Activated naive CD8-positive, alpha-beta T cell treated with anti-CD3 and anti-CD28 coated beads, Interleukin-2, amount 10 ng/mL, durations not matched to agents 7 days and 5 days (primary cell): ENCODE data around the gene APOL2. TPM values are rescaled to one million over a fixed set of nuclear protein-coding genes. Genes with fewer than 3 reads are reported as not detected.
"Not testable (repeated sequence)": the region's sequence is repeated elsewhere in the genome, so short reads cannot be mapped to it uniquely, and the experiment has no call there.

Experiments used
- ATAC-seq: fragments of 150-1000 bp; cut with Tn5 transposase; one replicate; pipeline ENCODE4 v1.10.0; 2021; ENCODE audit warnings: low read depth, moderate library complexity
- POLR2A ChIA-PET: fragments of 350-600 bp; sonication (Branson Sonifier 250); formaldehyde crosslinking; loops from one replicate; lab custom pipeline; 2021; ENCODE audit warnings: antibody characterized with exemption; lab: Charles Lee
- DNase-seq: peaks from one replicate; pipeline ENCODE4 v3.0.0; 2021
- H3K27ac Mint-ChIP-seq: one replicate; pipeline ENCODE4 v1.8.0; 2022; ENCODE audit warnings: mild to moderate bottlenecking, mixed read lengths
- H3K27me3 Mint-ChIP-seq: one replicate; pipeline ENCODE4 v1.8.0; 2022; ENCODE audit warnings: mild to moderate bottlenecking, moderate library complexity, mixed read lengths
- H3K36me3 Mint-ChIP-seq: one replicate; pipeline ENCODE4 v1.8.0; 2021; ENCODE audit warnings: mild to moderate bottlenecking, mixed read lengths
- H3K4me1 Mint-ChIP-seq: one replicate; pipeline ENCODE4 v1.8.0; 2021; ENCODE audit warnings: mixed read lengths
- H3K4me3 Mint-ChIP-seq: one replicate; pipeline ENCODE4 v1.8.0; 2022; ENCODE audit warnings: mild to moderate bottlenecking, moderate library complexity, mixed read lengths
- H3K9me3 Mint-ChIP-seq: one replicate; pipeline ENCODE4 v1.8.0; 2021; ENCODE audit warnings: mixed read lengths
- total RNA-seq, 2 experiments: library from RNA; stranded (reverse); gene quantifications; one replicate each; pipeline ENCODE4 v1.2.3, GENCODE V29; 2021

Gene APOL2
- total RNA-seq, 2 experiments from 2014 or later: 77.8 to 85.0 TPM

DNA sequence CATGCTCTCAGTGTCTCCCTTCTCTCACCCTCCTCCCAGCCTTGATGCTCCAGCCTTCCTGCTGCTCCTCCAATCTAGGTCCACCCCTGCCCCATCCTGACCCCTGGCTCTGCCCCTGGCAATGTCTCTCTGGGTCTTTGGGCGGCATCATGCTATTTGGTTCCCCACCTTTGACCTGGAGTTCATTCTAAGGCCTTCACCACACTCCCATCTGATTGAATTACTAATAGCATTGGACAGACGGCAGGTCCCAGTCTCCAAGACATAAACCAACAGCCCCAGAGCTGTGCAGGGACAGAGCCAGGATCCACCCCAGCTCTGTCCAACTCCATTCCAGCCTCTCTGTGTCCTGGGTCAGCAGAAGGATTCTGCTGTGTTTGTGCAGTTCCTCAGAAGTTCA lies 44.9 kb downstream of the APOL2 start:
- Mint-ChIP-seq H3K36me3 (peaks cover 11% of the 10 kb centered on the region), H3K9me3 (no peaks in the 10 kb centered on the region), H3K4me3 (no peak overlapping the region), H3K27me3 (no peaks in the 10 kb centered on the region), H3K4me1 (peaks cover 31% of the 10 kb centered on the region), H3K27ac (no peak overlapping the region)
- no peak for ATAC-seq
- DNase-seq: no peak
- POLR2A ChIA-PET: interaction anchor here (0.8 kb wide), 1 partner anchor 17 kb away, joined by 3 read pairs; no protein-coding TSS in a partner anchor

DNA sequence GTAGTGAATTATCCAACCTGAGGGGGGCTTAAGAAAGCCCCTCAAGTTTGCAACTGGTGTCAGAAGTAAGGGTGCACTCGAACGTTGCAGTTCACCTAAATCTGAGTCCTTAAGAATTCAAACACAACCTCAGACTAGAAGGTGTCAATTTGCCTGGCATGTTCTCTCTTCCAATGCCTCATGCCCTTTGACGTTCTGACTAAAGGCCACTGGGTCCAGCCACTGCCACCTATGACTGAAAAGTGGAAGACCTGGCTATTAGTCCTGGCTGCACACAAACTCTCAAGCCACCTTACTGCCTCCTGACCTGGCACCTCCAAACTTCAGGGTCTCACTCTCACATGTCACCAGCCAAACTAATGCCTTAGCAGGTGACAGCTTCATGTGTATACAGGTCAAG lies 45.8 kb downstream of the APOL2 start:
- Mint-ChIP-seq H3K9me3 (no peaks in the 10 kb centered on the region), H3K27ac (no peak overlapping the region), H3K27me3 (no peaks in the 10 kb centered on the region), H3K4me1 (peaks cover 28% of the 10 kb centered on the region), H3K4me3 (no peak overlapping the region), H3K36me3 (peaks cover 11% of the 10 kb centered on the region)
- DNase-seq (no peak), ATAC-seq (no peak)
- POLR2A ChIA-PET: interaction anchor here (1.1 kb wide), 1 partner anchor 112 kb away, joined by 3 read pairs; no protein-coding TSS in a partner anchor

DNA sequence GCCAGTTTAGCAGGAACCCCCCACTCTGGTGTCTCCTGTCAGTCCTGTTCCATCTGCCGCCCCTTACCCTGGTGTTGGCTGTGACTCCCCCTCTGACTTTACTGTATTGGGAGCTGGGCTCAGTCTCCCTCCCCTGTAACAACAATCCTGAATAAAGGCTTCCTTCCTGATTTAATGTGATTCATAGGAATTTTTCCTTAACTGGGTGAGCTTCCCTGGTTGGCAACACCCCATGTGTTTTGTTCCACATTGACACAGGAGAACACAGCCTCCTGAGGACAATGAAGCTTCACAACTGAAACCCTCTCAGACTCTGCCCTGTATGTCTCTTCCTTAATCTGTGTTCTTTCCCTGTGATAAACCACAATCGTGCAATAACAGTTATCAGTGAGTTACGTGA lies 46.2 kb downstream of the APOL2 start:
- no peak overlapping the region for H3K4me3 Mint-ChIP-seq
- no peak overlapping the region for H3K27ac Mint-ChIP-seq
- peaks cover 8% of the 10 kb centered on the region for H3K36me3 Mint-ChIP-seq
- DNase-seq: no peak
- peaks cover 24% of the 10 kb centered on the region for H3K4me1 Mint-ChIP-seq
- no peaks in the 10 kb centered on the region for H3K27me3 Mint-ChIP-seq
- no peak for ATAC-seq
- no peaks in the 10 kb centered on the region for H3K9me3 Mint-ChIP-seq
- POLR2A ChIA-PET: interaction anchor here (1.1 kb wide), 1 partner anchor 112 kb away, joined by 3 read pairs; no protein-coding TSS in a partner anchor

DNA sequence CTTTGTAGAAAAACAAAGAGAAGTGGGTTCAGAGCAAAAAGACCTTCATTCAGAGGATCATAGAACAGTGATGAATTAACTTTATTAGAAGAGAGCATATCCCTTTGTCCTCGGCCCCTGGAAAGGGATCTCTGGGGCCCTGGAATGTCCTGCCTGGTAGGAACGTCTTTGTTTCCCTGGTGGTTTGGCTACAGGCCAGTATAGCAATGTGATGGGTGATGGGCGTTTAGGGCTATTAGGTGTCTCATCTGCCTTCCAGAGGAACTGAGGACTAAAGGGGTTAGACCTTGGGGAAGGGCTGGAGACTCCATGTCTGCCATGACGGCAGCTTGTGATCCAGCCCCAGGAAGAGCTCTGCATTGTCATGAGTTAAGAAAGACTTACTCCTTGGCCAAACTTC lies 46.8 kb downstream of the APOL2 start:
- Mint-ChIP-seq H3K4me3 (no peak overlapping the region), H3K4me1 (peaks cover 17% of the 10 kb centered on the region), H3K27me3 (peaks cover 2% of the 10 kb centered on the region), H3K27ac (no peak overlapping the region), H3K9me3 (no peaks in the 10 kb centered on the region), H3K36me3 (peaks cover 8% of the 10 kb centered on the region)
- ATAC-seq (no peak), DNase-seq (no peak)
- POLR2A ChIA-PET: interaction anchor here (0.6 to 1.1 kb wide), 2 partner anchors 87 to 113 kb away, joined by 3 to 4 read pairs; no protein-coding TSS in a partner anchor

DNA sequence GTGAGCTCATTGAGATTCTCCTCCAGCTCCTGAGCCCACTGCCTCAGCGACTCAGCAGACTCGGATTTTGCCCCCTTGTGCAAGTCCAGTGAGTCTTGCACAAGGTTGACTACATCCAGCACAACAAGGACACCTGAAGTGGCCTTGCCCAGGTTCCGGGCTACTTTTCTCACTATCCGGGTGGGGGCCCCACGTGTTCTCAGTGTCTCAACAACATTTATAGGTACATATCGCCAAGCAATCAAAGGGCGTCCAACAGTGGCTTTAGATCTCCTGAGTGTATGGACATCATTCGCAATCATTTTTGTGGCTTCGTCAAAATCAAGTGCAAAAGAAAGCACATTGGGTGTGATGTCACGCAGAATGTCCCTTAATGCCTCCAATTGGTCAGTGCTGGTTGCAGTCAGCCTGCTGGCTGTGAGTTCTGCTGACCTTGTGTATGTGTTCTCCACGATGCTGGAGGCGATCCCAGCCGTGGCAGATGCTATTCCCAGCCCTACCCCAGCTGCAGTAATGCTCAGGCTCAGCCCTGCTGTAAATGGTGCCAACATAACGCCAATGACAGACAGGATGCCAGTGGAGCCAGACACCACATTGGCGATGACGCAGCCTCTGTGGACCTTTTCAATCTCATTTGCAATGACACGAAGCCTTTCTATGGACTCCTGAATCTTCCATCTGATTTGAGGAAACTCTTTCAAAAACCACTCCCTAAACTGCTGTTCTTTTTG lies 48.1 kb downstream of the APOL2 start:
- peaks cover 8% of the 10 kb centered on the region for H3K36me3 Mint-ChIP-seq
- ATAC-seq: no peak
- no peak overlapping the region for H3K4me3 Mint-ChIP-seq
- peaks cover 2% of the 10 kb centered on the region for H3K27me3 Mint-ChIP-seq
- no peak overlapping the region for H3K27ac Mint-ChIP-seq
- no peaks in the 10 kb centered on the region for H3K9me3 Mint-ChIP-seq
- DNase-seq: no peak
- H3K4me1 Mint-ChIP-seq: peaks cover 10% of the 10 kb centered on the region
- POLR2A ChIA-PET: no interaction called here

DNA sequence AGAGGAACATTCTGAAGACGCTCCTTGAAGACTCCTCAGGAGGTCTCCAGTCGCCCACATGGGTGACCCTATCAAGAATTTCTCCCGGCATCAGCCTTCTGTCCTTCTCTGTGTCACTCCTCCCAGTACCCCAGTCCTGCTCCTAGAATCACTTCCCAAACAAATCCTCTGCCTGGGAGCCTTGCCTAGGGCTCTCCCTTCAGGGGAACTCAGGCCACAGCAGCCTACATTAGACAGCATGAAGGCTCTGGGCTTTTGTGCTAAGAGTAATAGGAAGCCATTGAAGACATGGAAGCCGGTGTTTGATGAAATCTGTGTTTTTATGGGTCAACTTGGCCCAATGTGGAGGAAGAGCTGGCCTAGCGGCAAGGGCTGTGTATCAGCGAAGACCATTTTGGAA lies 51.5 kb downstream of the APOL2 start:
- POLR2A ChIA-PET, H3K27ac Mint-ChIP-seq, DNase-seq, H3K36me3 Mint-ChIP-seq, ATAC-seq, H3K4me3 Mint-ChIP-seq, H3K27me3 Mint-ChIP-seq, H3K9me3 Mint-ChIP-seq, H3K4me1 Mint-ChIP-seq: not testable (repeated sequence)

DNA sequence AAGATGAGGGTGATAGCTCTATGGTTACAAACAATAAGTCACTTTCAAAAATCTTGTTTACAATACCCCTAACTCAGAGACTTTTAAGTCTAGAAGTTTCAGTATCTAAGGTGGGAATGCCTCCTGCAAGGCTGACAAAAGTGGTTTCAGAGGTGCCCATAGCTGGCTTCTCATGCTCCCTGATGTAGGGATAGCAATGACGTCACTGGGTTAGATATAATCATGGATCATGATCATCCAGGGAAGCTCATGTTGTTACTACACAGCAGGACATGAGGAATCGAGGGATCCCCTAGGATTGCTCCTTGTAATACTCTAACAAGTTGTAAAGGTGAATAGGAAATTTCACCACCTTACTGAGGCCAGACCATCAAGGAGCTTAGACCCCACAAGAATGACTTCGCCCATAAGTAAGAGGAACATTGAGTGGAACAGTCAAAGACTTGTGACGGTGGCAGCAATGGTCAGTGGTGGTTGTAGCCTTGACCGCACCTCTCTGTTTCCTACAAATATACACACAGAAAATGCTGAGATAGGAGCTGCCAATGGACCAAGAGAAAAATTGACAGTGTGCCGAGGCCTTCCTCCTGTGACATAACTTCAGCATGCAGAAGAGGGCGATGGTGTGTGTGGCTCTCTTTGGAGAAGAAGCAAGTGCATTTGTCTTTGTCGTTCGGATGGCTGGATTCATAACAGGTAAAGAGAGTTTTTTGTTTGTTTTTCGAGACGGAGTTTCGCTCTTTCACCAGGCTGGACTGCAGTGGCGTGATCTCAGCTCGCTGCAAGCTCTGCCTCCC lies 53.3 kb downstream of the APOL2 start:
- Mint-ChIP-seq H3K4me3 (no peak overlapping the region), H3K4me1 (peaks cover 2% of the 10 kb centered on the region), H3K27ac (no peak overlapping the region), H3K27me3 (peaks cover 12% of the 10 kb centered on the region), H3K36me3 (peaks cover 2% of the 10 kb centered on the region), H3K9me3 (no peaks in the 10 kb centered on the region)
- no peak for ATAC-seq
- no peak for DNase-seq
- POLR2A ChIA-PET: interaction anchor here (1.0 kb wide), 1 partner anchor 43 kb away, joined by 3 read pairs; no protein-coding TSS in a partner anchor

DNA sequence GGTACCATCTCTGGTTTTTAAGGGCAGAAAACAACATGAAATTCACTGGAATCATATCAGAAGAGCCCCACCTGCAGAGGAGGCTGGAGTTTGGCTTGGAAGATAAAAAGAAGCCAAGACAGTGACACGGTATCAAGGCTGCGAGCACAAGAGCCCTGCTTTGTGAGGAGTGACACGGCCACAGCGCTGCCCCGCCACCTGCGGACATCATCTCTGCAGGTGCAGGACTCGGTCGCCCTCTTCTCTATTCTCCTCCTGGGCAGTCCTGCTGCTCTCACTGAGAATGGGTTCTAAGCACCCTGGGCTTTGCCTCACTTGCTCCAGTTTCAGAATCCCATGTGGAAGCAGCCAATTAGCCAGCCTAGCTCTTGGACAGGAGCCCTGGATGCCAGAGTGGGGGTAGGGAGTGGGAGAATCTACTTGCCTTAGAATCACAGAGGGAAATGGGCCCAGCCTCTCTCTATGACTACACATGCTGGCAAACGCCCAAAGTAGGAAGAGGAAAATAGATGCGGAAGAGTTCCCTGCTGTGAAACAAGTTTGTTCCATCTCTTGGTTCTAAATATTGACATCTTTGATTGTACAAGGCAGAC lies 54.8 kb downstream of the APOL2 start:
- DNase-seq: no peak
- peaks cover 12% of the 10 kb centered on the region for H3K27me3 Mint-ChIP-seq
- POLR2A ChIA-PET: no interaction called here
- H3K27ac Mint-ChIP-seq: no peak overlapping the region
- no peaks in the 10 kb centered on the region for H3K36me3 Mint-ChIP-seq
- H3K4me3 Mint-ChIP-seq: no peak overlapping the region
- H3K9me3 Mint-ChIP-seq: no peaks in the 10 kb centered on the region
- peaks cover 6% of the 10 kb centered on the region for H3K4me1 Mint-ChIP-seq
- no peak for ATAC-seq

DNA sequence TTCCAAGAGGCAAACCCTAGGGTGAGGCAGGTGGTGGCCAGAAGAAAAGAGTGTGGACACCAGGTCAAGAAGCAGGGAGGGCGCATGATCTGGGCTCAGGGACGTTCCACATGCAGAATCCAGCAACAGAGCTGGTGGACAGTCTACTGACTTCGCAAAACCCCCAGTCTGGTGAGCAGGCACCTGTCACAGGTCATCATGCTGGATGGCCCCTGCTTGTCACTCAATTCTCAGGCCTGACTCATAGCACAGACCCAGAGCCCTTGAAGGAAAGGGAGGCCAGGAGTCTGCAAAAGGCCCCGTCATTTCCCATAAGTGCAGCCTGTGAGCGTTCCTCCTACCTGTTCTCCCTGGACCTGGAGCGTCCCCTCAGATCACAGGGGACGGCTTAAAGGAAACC lies 55.9 kb downstream of the APOL2 start:
- H3K27me3 Mint-ChIP-seq: peaks cover 12% of the 10 kb centered on the region
- no peak overlapping the region for H3K27ac Mint-ChIP-seq
- no peaks in the 10 kb centered on the region for H3K9me3 Mint-ChIP-seq
- H3K4me1 Mint-ChIP-seq: peaks cover 6% of the 10 kb centered on the region
- POLR2A ChIA-PET: interaction anchor here (0.6 to 1.6 kb wide), 2 partner anchors 24 to 43 kb away, joined by 4 to 7 read pairs; partner anchors contain the start of gene APOL3
- H3K36me3 Mint-ChIP-seq: no peaks in the 10 kb centered on the region
- DNase-seq: no peak
- no peak overlapping the region for H3K4me3 Mint-ChIP-seq
- no peak for ATAC-seq

DNA sequence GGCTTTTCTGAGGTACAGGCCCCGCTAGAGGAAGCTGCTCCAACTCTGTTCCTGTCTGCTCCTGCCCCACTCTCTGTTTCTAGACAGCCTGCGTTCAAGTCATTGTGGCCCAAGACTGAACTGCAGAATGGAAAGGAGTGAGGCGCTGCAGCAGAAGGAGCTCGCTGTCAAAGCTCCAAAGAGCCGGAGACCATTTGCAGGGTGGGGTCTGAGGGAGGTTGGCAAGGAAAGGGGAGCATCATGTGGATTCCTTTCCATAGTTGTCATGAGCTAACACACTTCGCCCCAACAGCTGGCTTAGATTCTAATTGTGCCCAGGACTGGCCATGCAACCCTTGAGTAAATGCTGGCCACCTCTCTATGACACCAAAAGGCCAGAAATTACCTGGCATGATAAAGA lies 56.5 kb downstream of the APOL2 start:
- no peak overlapping the region for H3K27ac Mint-ChIP-seq
- H3K4me1 Mint-ChIP-seq: peaks cover 6% of the 10 kb centered on the region
- POLR2A ChIA-PET: interaction anchor here (1.6 kb wide), 1 partner anchor 23 kb away, joined by 7 read pairs; the partner anchor contains the start of gene APOL3
- no peak for DNase-seq
- H3K27me3 Mint-ChIP-seq: peaks cover 10% of the 10 kb centered on the region
- ATAC-seq: no peak
- H3K36me3 Mint-ChIP-seq: no peaks in the 10 kb centered on the region
- H3K9me3 Mint-ChIP-seq: no peaks in the 10 kb centered on the region
- no peak overlapping the region for H3K4me3 Mint-ChIP-seq

DNA sequence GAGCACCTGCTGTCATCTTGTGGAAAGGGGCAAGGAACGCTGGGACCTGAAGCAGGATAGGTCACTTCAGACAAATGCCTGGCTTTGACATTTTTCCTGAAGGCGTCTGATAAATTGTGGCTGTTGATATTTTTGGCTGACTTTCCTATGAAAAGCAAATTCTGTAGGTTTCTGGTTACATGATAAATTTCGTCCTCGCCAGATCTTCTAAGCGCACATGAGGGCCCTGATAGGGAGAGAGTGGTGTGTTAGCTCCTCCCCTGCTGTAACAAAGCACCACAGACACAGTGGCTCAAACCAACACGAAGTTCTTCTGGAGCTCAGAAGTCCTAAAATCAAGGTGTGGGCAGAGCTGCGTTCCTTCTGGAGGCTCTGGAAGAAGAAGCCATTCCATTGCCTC lies 57.3 kb downstream of the APOL2 start:
- peaks cover 6% of the 10 kb centered on the region for H3K4me1 Mint-ChIP-seq
- no peaks in the 10 kb centered on the region for H3K9me3 Mint-ChIP-seq
- DNase-seq (no peak), ATAC-seq (no peak)
- no peak overlapping the region for H3K27ac Mint-ChIP-seq
- peaks cover 2% of the 10 kb centered on the region for H3K36me3 Mint-ChIP-seq
- no peak overlapping the region for H3K4me3 Mint-ChIP-seq
- H3K27me3 Mint-ChIP-seq: peaks cover 10% of the 10 kb centered on the region
- POLR2A ChIA-PET: interaction anchor here (1.6 kb wide), 1 partner anchor 22 kb away, joined by 7 read pairs; the partner anchor contains the start of gene APOL3

DNA sequence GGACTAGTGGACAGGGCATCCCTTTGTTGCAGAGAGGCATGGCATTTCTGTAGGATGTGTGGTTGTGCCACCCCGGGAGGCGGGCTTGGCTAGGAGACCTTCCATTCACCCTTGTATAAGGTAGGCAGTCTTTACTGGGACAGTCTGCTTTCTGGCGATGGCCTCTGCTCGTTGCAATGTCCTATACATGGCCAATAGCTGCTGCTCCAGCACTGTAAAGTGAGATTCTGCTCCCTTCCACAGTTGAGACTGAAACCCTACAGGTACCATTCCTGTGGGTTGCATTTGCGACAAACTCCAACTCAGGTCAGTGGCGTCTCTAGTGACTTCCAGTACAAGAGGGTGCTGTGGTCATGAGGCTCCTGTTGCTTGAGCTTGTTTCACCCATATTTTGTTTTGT lies 58.4 kb downstream of the APOL2 start:
- H3K9me3 Mint-ChIP-seq: peaks cover 1% of the 10 kb centered on the region
- H3K27ac Mint-ChIP-seq: no peak overlapping the region
- POLR2A ChIA-PET: no interaction called here
- DNase-seq (no peak), ATAC-seq (no peak)
- peaks cover 7% of the 10 kb centered on the region for H3K27me3 Mint-ChIP-seq
- H3K4me1 Mint-ChIP-seq: peaks cover 4% of the 10 kb centered on the region
- peaks cover 2% of the 10 kb centered on the region for H3K36me3 Mint-ChIP-seq
- H3K4me3 Mint-ChIP-seq: no peak overlapping the region
